HPDE6-E6E7 (cell line): ENCODE data around the gene NDST3.

ENCODE experiments used
- DNase-seq: peaks from one replicate; pipeline ENCODE4 v3.0.0; 2011; ENCODE audit warnings: missing footprints; ENCODE audit errors: extremely low spot score

Gene NDST3

DNA sequence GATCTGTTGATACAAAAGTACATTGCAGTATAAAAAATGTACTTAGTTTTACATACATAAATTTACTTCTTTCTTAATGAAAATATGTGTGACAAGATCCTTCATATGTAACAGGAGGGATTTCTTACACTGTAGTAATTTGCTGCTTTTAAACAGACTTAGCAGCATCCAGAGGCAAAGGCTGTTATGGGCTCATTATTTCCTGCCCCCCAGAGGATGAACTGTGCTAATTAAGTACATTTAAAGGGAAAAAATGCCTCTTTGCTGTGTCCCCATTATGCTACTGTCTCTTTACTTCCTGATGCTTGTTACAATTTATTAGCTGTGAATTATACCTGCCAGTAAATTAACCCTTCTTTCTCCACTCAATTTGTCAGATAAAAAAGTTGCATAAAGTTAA, 47.1 kb downstream of the NDST3 start:
- no peak for DNase-seq

DNA sequence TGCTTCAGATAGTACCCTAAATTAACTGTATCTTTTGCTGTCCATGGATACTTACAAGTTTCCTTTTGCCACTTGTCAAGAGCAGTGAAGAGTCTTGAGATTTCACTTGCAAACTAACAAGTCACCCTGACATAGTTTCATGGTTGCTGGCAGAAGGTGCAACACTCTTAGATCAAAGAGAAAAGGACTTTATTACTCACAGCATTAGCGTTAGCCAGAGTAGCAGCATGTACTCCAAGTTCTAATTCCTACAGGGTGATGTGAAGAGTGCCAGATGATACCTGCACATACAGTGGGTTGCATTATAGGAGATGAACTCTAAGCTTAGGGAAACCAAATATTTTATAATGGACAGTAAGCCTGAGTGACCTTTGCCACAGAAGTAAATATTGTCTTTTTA, 47.9 kb downstream of the NDST3 start:
- no peak for DNase-seq

DNA sequence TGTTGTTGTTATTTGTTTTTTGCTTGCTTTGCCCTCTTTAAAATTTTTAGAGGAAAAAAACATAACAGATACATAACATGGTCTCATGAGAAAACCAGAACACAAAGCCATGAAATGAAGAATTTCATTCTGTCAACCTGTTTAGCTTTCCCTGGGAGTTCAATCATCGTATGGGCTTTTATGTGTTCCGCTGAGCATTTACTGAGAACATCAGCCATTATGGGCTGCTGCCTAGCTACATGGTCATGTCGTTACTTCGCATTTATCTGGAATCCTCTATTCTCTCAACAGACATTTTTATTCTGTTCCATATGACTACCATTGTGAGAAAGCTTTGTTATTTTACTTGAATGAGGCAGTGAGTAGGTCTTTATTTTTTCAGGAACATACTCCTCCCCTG, 51.4 kb downstream of the NDST3 start:
- DNase-seq, result no peak

DNA sequence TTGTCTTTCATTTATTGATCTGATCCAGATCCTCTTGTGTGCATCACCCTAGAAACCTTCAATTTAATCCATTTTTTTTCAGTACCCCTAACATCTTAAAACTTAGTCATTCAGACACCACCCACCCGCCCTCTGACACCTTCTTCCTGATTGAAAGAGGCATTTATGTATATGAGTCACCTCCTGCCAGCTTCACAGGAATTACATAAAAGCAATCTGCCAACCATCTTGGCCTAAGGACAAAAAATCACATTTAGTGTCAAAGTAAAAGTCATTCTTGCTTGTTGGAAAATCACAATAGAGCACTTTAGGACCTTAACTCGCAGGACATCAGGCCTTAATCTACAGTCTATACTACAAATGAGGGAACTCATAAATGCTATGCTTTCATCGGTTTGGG, 52.1 kb downstream of the NDST3 start:
- peak; percentile 33 for DNase-seq

DNA sequence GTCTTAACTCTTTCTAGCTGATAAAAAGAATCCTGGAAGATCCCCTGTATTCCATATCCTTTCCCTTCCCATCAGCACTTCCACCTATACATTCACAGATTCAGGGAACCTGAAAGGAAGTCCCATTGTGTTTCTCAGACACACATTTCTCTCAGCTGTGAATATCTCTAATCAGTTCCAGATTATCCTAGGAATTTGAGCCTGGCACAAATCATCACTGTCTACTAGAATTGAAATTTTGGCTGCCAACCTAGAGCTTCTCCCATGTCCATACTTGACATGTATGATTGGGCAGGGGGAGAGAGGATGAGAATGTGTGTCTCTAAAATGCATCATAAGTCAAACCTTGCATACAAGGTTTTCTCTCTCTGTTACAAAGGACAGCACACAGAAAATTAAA, 53.1 kb downstream of the NDST3 start:
- no peak for DNase-seq

DNA sequence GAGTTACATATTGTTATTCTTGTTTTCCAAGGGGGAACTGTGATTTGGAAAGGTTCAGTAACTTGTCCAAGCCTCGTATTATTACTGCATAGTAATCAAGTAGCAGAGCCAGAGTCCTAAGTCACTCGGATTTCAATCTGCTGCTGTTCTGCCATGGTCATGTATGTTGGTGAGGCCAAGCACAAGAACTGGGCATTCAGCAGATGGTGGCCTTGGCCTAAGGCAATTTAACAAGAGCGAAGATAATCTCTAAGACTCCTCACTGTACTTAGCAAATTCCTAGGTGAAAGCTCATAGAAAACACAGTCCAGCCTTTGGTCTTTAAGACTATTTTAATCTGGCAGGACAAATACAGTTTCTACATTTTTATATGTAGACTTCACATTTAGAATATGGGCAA, 64.8 kb downstream of the NDST3 start:
- DNase-seq, result no peak

DNA sequence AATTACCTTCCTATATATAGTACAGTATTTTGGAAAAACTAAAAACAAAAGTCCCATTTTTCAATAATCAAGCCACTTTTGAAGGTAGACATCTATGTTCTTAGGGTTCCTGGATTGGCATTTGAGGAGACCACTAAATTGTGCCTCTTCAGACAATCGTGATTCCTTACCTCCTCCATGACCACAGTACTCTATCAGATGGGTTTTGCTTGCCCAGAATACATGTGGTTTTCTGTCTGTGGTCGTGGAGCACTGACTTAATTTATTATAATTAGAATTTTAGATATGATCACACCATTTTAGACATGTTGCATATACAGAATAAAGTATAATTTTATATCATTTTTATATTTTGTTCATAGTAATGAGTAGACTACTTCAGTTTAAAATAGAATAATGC, 67.9 kb downstream of the NDST3 start:
- DNase-seq, result no peak

DNA sequence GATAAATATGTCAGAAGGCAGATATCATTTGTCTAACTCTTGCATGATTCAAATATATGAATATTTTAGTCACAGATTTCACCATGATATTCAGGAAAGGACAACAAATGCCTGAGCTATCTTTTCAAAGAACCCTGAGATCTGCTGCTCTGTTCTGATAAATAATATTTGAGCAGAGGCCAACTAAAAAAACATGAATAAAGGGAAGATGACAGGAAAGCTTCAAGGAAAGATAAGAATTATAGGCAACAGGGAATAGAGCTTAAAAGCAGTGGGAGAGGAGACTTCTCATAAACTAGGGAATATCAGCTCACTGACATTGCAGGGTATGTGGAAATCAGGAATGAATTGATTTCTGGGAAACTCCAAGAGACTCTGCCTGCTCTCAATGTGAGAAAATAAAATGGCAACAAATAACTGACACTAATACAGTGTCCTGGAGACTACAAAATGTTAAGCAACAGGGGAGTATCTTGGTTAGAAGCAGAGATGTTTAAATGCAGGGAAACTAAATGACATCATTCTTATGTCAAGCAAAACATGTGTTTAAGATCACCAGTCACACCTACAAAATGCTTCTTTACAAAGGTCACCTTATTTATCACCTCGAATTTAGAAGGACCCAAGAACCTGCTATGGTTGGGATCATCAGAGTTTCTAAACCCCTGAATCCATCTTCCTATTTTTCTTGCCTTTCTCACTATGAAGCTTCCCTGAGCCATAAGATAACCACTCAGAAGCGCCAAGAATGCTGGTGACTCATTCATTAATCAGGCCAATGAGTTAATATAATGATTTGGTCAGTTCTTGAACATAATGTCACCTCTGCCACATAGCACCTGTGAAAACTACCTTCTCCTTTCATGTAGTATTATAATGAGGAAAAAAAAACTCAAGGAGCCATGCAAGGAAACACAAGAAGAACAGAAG, 78.1 kb downstream of the NDST3 start:
- peak; percentile 0 for DNase-seq

DNA sequence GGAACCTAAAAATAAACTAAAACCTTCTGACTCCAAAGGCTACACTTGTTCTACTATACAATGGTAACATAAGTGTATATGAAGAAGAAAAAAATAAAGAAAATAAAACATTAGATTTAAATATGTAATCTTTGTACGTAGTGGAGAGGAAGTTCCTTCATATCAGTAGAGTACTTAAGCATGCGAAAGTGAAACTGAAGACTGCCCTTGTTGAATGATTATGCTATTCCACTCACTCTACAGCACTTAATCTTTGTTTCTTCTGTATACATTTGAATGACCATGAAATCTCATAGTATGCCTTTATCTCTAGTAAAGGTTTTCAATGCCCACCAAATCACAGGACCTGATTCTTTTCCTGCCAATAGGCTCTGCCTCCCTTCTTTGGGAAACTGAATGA, 78.9 kb downstream of the NDST3 start:
- DNase-seq, result no peak

DNA sequence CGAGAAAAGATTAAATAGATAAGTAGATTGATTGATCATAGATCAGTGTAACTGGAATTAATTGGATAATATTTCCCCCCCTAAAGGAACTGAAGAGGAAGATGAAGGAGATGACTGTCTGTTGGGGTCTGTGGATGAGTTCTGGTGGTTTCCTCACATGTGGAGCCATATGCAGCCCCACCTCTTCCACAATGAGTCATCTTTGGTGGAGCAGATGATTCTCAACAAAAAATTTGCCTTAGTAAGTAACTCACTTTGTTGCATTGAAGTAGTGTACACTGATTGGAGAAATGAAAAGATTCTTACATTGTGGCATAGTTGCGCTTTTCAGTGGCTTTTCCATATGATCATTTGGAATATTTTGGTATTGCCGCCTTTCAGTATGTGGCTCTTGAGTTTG, 80.4 kb downstream of the NDST3 start:
- DNase-seq, result no peak

DNA sequence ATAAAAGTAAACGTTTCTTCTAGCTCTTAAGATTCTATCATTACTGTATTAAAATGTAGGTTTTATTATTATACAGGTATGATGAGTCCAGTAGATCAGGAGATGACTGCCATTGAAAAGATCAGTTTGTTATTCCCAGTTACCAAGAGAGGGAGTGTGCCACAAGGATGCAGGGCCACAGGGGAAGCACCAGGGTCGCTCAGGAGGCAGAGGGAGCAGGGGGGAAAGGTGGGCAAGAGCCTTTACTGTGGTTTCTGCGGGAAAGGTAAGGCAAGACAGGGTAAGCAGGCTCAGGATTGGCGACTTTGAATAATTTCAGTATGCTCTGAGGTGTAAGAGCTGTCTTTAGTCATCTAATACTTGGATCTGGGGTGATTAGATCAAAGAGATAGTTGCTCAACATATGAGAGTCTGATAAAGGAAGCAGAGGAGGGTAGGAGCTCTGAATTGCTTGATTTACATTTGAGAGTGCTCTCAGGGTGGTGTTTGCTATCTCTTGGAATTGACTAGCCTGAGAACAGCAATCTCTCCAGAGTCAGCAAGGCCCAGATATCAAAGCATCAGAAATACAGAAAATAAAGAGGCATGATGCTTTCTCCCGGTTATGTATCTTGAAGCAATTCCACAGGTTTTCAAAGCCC, 86.0 kb downstream of the NDST3 start:
- no peak for DNase-seq

DNA sequence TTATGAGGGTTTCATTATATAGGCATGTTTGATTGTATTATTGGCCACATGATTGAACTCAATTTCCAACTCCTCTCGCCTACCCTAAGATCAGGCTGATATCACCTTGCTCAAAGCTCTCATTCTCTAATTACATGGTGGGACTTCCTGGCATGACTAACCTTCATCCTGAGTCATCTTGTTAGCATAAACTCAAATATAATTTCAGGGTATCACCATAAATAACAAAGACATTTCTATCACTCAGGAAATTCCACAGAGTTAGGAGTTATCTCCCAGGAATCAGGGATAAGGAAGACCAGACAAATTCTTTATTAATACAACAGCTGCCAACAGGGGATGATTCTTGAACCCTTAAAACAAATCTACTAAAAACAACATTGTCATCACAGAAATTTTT, 90.7 kb downstream of the NDST3 start:
- no peak for DNase-seq

DNA sequence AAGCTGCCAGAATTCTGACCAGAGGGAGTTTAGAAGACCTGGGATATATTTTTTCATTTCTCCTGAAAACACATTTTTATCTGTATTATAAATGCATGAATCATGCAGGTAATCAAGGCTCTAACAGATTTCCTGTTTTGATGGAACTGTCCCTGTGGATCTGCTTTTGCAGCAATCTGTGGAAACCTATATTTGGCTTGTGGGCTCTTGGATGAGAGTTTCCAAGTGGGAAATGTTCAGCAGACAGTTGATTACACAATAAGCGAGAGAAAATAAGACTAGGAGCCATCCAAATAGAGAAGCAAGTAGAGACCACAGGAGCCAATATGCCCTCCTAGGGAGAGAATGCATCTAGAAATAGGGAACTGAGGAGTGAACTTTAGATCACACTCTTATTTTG, 105.0 kb downstream of the NDST3 start:
- DNase-seq, result no peak

DNA sequence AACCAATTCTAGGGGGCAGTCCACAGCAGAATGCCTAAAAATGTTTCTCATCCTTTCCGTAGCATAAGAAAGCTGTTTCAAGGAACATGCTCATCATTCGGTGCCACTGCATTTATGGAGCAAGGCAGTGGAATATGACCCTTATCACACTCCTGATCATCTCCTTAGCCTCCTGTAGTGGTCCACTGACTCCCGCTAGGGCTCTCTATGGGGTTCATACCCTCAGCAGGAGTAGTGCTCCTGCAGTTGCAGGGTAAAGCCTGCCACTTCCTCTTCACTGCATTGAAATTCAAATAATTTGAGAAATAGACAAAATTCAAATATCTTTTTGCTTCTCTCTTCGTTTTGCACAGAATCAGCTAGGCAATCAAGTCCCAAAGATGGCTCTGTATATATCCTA, 107.0 kb downstream of the NDST3 start:
- no peak for DNase-seq

DNA sequence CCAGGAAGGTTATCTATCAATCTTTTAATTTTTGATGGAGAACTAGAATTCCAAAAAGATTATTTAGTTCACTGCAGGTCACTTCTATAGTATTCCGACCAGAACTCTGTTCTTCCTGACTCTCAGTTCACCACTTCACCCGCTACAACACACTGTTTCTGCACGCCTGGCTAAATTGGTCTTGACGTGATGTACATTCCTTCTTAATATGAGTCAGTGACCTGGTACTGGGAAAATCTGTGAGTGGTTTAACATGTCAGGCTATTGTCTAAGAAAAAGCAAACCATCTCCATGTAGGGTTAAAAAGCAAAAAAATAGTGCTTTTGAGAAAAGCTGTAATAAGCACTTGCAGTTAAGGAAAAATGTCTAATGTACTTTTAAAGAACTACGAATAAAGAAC, 120.4 kb downstream of the NDST3 start:
- no peak for DNase-seq

DNA sequence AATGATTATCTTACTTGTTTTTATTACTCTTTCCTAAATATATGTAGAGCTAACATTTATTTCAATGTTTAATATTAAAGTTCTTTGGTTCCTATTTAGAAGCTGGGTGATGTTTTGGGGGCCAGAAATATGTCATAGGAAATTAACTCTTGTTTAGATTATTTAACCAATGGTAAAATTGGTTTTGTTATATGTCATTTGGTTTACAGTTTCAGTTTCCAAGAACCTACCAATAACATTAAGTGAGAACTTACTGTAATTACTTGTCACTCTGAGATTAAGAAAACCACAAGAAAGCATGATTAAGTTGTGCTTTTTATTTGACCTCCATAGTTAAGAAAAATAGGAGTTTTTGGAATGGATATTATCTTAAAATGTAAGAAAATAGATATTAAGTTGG, 121.2 kb downstream of the NDST3 start:
- no peak for DNase-seq

DNA sequence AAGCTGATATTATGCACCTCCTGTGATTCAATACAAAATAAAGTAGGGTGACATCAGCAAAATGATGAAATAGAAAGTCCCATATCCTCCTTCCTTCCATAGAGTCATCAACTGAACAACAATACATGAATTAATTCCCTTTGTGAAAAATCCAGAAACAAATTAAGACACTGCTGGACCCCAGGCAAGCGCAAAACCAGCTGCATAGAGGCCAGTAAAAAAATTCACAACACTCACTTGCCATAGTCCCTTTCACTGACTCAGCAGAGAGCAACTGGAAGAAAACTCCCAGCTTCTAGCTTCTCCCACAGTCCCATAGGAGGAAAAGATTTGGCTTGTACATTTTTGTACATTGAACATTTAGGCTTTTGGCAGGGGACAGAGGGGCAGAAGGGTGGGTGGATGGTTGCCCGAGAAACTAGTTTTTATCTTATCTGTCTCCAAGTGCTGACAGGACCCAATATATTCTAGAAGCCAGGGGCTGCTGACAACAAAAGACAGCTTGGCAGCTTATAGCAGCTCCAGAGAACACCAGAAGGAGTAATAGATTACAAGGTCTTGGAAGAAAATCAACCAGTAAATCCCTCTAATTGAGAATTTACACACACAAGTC, 124.6 kb downstream of the NDST3 start:
- DNase-seq, result no peak

DNA sequence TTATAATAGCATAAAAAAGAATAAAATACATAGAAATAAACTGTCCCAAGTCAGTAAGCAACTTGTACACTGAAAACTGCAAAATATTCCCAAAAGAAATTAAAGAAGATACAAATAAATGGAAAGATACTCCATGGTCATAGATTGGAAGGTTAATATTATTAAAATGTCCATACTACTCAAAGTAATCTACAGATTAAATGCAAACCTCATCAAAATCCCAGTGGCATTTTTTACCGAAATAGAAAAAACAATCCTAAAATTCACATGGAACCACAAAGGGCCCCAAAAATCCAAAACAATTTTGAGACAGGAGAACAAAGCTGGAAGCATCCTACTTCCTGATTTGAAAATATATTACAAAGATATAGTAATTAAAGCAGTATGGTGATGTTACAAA, 133.0 kb downstream of the NDST3 start:
- DNase-seq, result no peak

DNA sequence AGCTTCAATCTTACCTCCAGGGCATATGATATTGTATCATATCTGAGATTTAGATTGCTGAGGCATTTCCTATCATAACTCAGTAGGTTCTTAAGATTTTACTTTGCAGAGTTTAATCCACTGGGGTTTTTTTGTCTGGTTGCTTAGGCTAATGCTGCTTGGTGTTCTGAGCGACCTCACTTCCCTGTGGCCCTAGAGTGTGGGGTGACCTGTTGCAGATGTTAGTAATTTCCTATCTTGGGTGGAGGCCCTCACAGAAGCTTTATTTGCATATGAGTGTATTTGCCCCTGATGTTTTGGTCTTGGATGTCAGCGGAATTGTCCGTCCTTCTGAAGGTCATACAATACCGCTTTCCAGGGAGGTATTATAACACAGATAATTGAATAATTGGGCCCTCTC, 137.1 kb downstream of the NDST3 start:
- no peak for DNase-seq

DNA sequence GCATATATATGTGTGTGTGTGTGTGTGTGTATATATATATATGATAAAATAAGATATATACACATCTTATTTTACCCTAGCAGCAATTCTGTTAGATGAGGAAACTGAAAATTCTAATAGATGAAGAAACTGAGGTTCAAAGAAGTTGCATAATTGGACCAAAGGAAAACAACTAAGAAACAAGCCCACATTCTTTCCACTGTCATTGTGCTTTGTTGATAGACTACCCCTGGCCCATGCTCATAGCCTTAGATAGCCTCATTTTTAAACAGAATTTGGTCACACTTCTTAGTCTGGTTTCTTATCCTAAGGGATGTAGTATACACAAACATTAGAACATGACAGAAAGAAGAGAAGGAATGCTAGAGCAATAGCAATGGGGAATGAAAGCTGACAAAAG, 138.8 kb downstream of the NDST3 start:
- DNase-seq, result no peak

DNA sequence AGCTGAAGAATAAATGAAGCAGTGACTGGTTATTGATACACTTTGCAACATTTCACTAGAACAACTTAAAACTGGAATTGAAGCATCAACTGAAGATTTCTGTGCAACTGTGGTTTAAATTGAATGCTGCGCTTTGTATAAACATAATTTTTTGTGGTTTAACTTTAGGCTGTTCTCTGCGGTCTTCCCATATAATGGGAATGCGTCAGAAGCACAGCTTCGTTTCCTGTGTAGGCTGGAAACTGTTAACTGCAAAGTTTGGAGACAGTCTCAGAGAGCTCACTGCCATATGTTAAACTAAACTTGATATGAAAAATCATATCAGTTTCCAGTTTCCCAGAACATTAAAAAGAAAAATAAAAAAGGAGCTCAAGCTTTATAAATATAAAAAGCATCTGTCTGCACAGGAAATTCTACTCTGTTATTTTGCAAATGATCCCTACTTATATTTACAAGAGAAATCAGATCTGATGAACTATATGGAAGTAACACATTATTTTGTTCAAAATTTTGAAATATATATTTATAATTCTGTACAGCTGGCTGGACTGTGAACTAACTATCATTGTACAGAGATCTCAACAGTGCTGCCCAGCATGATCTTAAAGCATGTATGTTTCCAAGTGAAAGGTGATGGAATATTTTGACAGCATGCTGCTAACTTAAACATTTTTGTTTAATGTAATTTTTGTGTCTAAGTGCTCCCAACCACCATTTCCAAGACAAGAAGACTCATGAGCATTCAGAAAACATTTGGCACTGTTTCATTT, 139.9 kb downstream of the NDST3 start:
- no peak for DNase-seq

DNA sequence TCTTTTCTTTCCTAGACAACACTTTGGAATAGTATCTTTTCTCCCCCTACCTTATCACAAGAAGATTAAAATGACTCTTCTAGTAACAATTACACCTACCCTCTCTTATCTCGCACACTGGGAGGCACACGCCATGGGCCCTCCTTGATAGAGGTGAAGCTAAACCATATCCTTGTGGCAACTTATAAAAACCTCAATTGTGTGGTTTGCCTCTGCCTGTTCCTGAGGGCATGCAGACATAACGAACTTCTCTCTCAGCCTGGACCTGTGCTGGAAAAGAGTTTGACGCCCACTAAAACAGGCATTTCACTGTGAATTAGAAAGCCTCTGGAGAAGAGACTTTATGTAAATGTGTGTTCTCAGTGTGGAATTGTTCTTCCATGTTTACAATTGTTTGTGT, 141.2 kb downstream of the NDST3 start:
- DNase-seq, result no peak
